Measurements from ENCODE around the gene MCOLN2.

The MCOLN2 gene

DNA sequence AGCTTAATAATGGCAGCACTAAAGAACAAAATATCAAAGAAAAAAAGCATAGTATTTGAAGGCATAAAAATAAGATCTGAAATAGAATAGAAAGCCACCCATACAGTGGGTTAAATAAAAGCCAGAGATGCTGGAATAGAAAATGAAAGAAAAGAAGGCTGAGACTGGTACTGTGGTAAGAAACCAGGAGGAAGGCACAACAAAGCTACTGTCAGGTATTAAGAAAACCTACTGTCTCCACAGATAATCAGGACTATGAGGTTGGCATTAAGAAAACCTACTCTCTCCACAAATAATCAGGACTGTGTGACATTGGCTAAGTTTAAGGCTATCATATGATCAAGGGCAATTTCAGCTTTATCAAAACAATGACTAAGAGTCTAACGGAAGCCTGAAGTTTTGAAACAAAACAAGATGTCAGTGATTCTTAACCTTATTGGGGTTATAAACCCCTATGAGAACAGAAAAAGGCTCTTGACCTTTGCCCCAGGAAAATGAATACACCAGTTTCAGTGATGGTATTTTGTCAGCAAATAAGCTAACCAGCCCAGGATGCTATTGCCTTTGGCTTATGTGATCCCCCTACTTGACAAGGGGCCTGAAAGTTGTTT is 24.4 kb downstream of the MCOLN2 start:
- Mint-ChIP-seq H3K4me1 (no peaks in the 10 kb centered on the region), H3K36me3 (ENCODE audit: low read depth) (no peaks in the 10 kb centered on the region), H3K4me3 (no peak overlapping the region), H3K27me3 (ENCODE audit: low read depth) (no peaks in the 10 kb centered on the region), H3K27ac (no peak overlapping the region), H3K9me3 (peaks cover 8% of the 10 kb centered on the region)
- TF ChIP-seq, protein P1, sequence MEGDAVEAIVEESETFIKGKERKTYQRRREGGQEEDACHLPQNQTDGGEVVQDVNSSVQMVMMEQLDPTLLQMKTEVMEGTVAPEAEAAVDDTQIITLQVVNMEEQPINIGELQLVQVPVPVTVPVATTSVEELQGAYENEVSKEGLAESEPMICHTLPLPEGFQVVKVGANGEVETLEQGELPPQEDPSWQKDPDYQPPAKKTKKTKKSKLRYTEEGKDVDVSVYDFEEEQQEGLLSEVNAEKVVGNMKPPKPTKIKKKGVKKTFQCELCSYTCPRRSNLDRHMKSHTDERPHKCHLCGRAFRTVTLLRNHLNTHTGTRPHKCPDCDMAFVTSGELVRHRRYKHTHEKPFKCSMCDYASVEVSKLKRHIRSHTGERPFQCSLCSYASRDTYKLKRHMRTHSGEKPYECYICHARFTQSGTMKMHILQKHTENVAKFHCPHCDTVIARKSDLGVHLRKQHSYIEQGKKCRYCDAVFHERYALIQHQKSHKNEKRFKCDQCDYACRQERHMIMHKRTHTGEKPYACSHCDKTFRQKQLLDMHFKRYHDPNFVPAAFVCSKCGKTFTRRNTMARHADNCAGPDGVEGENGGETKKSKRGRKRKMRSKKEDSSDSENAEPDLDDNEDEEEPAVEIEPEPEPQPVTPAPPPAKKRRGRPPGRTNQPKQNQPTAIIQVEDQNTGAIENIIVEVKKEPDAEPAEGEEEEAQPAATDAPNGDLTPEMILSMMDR (IDR thresholded peaks at IDR 0.05; ENCODE audit: unreplicated experiment in 3 of 3) = no peak

DNA sequence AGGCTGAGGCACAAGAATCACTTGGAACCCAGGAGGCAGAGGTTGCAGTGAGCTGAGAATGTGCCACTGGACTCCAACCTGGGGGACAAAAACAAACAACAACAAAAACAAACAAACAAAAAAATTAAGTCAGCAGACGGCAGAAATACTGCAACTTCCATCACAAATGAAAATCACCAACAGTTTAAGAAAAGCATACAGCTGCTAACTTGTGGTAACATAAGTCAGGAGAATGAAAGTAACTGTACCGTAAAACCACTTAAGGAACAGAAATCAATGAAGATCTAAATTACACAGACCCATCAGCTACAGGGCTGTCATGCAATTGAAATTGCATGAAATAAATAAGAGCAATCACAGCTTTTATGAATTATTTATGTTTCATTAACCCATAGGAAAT is 25.0 kb downstream of the MCOLN2 start:
- H3K4me3 Mint-ChIP-seq = no peak overlapping the region
- TF ChIP-seq, protein P1 (IDR thresholded peaks at IDR 0.05; ENCODE audit: unreplicated experiment in 3 of 3) = no peak
- H3K36me3 Mint-ChIP-seq (ENCODE audit: low read depth) = no peaks in the 10 kb centered on the region
- no peaks in the 10 kb centered on the region for H3K27me3 Mint-ChIP-seq (ENCODE audit: low read depth)
- no peak overlapping the region for H3K27ac Mint-ChIP-seq
- peaks cover 3% of the 10 kb centered on the region for H3K9me3 Mint-ChIP-seq
- no peaks in the 10 kb centered on the region for H3K4me1 Mint-ChIP-seq

DNA sequence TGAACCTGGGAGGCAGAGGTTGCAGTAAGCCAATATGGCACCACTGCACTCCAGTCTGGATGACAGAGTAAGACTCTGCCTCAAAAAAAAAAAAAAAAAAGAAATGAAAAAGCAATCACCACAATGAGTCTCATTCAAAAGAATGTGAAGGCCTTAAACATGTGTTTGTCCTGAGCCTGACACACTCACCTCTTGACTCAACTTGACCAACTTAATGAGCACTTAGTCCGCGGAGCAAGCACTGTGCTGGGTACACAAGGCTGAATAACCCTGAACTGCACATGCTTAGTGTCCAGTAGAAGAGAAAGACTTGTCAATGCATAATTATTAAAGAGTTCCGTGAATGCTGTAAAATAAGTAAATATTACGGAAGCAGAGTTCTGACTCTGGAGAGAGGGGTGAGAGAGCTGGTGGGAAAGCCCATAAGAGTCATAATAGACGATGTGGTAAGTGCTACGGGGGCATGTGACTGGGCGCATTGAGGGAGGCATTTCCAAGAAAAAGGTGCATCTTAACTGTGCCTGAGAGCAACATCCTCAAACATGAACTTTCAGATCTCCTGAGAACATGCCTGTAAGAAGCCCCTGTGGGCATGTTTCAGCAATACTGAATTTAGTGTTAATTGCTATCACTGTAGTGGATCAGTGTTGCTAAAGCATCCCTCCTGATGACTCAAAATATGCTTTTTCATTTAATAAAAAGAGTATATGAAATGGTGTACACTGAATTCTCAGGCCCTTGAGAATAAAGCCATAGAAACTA is 27.2 kb downstream of the MCOLN2 start:
- Mint-ChIP-seq H3K9me3 (no peaks in the 10 kb centered on the region), H3K27ac (no peak overlapping the region), H3K4me3 (no peak overlapping the region), H3K36me3 (ENCODE audit: low read depth) (no peaks in the 10 kb centered on the region), H3K4me1 (no peaks in the 10 kb centered on the region), H3K27me3 (ENCODE audit: low read depth) (no peaks in the 10 kb centered on the region)
- TF ChIP-seq, protein P1 (IDR thresholded peaks at IDR 0.05; ENCODE audit: unreplicated experiment in 3 of 3) = no peak

DNA sequence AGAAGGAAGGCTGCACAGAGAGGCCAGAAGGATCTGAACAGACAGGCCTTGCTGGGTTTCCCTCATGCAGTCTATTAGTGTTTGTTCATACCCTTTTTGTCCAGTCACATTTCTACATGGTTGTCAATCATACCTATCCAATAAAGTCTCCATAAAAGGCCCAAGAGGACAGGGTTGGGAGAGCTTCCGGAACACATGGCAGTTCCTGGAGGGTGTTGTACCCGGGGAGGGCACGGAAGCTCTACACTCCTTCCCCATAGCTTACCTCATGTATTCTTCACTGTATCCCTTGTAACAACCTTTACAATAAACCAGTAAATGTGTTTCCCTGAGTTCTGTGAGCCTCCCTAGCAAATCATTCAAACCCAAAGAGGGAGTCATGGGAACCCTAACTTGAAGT is 28.0 kb downstream of the MCOLN2 start:
- H3K4me3 Mint-ChIP-seq = no peak overlapping the region
- TF ChIP-seq, protein P1 (IDR thresholded peaks at IDR 0.05; ENCODE audit: unreplicated experiment in 3 of 3) = no peak
- H3K9me3 Mint-ChIP-seq = no peaks in the 10 kb centered on the region
- no peaks in the 10 kb centered on the region for H3K4me1 Mint-ChIP-seq
- H3K27me3 Mint-ChIP-seq (ENCODE audit: low read depth) = no peaks in the 10 kb centered on the region
- no peaks in the 10 kb centered on the region for H3K36me3 Mint-ChIP-seq (ENCODE audit: low read depth)
- H3K27ac Mint-ChIP-seq = peak overlapping the region in 2 of 3 experiments; percentile 52 to 67

DNA sequence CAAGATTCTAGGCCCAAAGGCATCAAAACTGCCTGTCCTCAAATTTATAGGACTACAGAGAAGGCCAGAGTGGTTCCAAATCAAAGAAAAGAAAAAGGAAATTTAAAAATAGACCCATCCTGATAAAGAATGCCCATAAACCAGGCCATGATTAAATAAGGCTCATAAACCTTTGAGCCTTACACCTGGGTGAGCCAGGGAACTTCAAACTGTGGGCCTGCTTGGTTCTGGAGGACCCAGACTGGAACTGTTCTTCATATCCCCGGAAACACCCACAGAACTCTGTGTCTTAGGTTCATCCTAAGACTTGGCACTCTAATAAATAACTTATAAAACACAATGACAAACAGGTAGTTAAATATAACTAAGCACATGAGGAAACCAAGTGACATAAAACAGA is 28.8 kb downstream of the MCOLN2 start:
- Mint-ChIP-seq H3K4me3 (no peak overlapping the region), H3K27ac (peak overlapping the region in 1 of 3 experiments; percentile 67), H3K4me1 (no peaks in the 10 kb centered on the region), H3K27me3 (ENCODE audit: low read depth) (no peaks in the 10 kb centered on the region), H3K9me3 (no peaks in the 10 kb centered on the region), H3K36me3 (ENCODE audit: low read depth) (no peaks in the 10 kb centered on the region)
- TF ChIP-seq, protein P1 (IDR thresholded peaks at IDR 0.05; ENCODE audit: unreplicated experiment in 3 of 3) = no peak

DNA sequence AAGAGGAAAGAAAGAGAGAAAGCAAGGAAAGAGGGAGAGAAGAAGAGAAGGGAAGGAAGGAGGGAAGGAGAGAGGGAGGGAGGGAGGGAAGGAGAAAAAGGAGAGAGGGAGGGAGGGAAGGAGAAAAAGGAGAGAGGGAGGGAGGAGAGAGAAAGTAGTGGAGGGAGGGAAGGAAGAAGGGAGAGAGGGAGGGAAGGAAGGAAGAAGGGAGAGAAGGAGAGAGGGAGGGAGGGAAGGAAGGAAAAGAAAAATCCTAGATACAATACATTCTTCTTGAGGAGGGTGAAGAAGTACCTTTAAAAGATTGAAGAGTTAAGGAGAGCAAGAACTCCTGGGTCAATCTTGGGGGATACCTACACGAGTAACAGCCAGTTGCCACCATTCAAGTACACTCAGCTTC is 29.2 kb downstream of the MCOLN2 start:
- Mint-ChIP-seq H3K27me3 (ENCODE audit: low read depth) (no peaks in the 10 kb centered on the region), H3K9me3 (no peaks in the 10 kb centered on the region), H3K4me1 (no peaks in the 10 kb centered on the region), H3K36me3 (ENCODE audit: low read depth) (no peaks in the 10 kb centered on the region), H3K27ac (peak overlapping the region in 1 of 3 experiments; percentile 67), H3K4me3 (no peak overlapping the region)
- TF ChIP-seq, protein P1 (IDR thresholded peaks at IDR 0.05; ENCODE audit: unreplicated experiment in 3 of 3) = no peak

Measured in nephron (organoid).